VCaP (cell line): ENCODE measurements around the gene GTF2H2C_2.
"Not testable (repeated sequence)": the region's sequence is repeated elsewhere in the genome, so short reads cannot be mapped to it uniquely, and the experiment has no call there.

Experiments used
- H3K27ac ChIP-seq: fragments of 450-650 bp; 2 replicates; pipeline ENCODE4 v1.5.1; 2017

The GTF2H2C_2 gene

DNA sequence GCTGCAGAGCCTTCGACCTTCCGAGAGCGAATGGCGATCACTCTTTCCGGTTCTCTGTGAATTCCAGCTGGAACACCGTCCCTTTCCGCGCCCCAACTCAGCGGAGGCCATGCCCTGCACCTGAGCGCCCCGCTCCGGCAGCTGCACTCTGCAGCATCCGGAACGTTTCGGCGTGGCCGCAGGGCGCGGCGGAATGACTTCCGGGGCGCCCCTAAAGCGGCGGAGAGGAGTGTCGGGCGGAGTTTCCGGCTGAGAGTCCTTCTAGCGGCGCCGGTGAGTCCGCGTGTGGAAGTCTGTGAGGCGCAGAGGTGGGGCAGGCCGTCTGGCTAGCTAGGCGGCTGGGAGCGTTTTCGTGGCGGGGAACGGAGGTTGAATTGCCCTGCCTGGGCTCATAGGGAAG, at the start of gene GTF2H2C_2:
Gene GTF2H2C_2 (plus strand): TSS at position 252 of the 400 bp plus-strand sequence.
- H3K27ac ChIP-seq: not testable (repeated sequence)

GRCh38 chr5:70400984-70401686, 14.0 kb upstream of the GTF2H2C_2 start:
- not testable (repeated sequence) for H3K27ac ChIP-seq

DNA sequence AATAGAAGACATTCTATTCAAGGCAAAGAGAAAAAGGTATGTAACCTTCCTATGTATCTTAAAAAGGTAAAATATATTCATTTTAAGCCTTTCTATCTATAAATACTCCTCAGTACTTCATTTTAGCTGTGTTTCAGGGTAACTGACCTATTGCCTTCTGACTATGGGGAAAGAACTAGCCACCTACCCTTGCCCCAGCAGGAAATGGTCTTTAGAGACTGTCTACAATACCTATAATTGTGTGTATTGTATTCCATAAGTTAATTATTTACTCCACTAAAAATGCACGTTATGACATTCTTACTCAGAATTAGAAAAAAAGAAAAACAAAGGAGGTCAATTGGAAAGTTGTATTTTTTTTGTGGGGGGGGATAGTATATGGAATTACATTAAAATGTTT, 6.2 kb downstream of the GTF2H2C_2 start:
- not testable (repeated sequence) for H3K27ac ChIP-seq

GRCh38 chr5:70423215-70423614, 8.0 kb downstream of the GTF2H2C_2 start:
- H3K27ac ChIP-seq: not testable (repeated sequence)

DNA sequence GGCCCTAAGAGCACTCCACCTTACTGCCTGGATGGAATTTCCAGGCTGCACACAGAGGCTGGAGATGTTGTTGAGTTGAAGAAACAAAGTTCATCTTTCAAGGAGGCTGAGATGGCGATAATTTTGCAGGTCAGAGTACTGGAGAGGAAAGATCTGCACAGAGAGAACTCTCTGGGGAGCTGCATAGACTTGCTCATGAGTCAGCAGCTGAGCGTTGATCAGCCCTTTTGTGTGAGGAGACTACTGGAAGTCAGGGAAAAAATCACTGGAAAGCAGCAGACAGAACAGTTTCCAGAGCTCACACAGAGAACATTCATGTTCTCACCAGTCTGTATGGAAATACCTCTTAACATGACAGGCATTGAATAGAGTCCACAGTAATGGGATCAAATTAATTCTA, 23.4 kb downstream of the GTF2H2C_2 start:
- not testable (repeated sequence) for H3K27ac ChIP-seq

DNA sequence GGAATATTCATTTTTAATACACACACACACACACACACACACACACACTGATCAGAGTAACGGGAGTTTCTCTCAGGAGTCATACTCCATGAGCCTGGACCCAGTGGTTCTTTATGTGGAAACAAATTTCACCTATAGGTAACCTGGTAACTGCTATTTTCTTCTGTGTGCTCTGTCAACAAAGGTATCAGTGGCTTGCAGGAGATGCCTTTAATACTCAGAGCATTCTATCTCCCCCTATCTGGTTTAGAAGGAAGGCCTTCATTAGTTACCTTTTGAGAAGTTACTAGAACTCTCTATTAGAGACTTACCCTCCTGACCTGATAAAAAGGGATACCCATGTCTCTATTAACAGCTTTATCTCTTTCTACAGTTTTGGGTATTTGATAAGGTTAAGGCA, 34.4 kb downstream of the GTF2H2C_2 start:
- H3K27ac ChIP-seq: not testable (repeated sequence)

GRCh38 chr5:70451249-70451984, 36.2 kb downstream of the GTF2H2C_2 start:
- not testable (repeated sequence) for H3K27ac ChIP-seq

DNA sequence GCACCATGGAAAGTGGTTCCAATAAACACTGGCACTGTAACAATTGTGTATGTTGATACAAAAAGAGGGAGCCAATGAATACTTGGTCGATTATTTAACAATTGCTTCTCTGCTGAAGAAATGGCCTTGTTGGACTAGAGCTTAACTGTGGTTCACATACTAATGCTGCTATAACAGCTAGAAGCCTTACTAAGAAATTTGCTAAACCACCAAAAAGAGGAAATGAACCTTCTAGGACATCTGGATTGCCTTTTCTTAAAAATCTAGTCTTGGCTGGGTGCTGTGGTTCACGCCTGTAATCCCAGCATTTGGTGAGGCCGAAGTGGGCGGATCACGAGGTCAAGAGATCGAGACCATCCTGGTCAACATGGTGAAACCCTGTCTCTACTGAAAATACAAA, 41.9 kb downstream of the GTF2H2C_2 start:
- not testable (repeated sequence) for H3K27ac ChIP-seq

- H3K27ac ChIP-seq: not testable (repeated sequence)
These were observed 44.0 kb downstream of the GTF2H2C_2 start for GRCh38 chr5:70459188-70459587.

DNA sequence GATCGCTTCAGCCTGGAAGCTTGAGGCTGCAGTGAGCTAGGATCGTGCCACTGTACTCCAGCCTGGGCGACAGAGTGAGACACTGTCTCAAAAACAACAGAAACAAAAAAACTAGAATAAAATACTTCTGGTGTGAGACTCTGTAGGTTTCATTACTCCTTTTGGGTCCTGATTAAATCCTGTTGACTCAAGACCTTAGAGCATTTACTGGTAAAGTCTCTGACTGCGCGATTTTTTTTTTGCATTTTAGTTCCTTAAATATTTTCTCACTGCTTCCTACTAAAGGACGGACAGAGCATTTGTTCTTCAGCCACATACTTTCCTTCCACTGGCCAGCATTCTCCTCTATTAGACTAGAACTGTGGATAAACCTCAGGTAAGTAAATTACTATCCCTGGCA, 46.8 kb downstream of the GTF2H2C_2 start:
- not testable (repeated sequence) for H3K27ac ChIP-seq

DNA sequence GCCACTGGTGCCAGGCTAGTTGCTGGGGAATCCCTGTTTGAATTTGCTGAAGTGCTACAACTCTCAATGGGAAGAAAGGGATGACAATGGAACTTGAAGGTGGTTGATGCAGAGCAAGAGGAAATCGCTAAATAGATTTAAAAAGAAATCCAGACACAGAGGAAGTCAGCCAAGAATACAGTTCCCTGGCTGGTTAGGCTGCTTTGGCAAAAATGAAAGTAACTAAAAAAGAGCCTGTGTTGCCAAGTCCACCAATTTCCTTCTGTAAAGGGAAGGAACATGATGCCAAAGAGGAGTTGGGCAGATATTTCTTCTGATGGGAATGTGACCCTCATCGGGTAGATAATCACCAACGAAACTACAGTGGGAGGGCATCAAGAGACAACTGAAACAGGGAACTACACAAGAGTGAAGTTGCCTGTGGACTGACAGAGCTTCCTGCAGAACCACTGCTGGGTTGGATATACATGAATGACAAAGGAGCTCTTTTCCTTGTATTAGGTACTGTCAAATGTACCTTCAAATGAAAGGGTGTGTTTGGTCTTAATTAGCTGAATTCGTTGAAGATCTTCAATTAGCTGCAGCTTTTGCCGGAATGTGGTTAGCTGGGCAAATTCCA, 49.0 kb downstream of the GTF2H2C_2 start:
- not testable (repeated sequence) for H3K27ac ChIP-seq

DNA sequence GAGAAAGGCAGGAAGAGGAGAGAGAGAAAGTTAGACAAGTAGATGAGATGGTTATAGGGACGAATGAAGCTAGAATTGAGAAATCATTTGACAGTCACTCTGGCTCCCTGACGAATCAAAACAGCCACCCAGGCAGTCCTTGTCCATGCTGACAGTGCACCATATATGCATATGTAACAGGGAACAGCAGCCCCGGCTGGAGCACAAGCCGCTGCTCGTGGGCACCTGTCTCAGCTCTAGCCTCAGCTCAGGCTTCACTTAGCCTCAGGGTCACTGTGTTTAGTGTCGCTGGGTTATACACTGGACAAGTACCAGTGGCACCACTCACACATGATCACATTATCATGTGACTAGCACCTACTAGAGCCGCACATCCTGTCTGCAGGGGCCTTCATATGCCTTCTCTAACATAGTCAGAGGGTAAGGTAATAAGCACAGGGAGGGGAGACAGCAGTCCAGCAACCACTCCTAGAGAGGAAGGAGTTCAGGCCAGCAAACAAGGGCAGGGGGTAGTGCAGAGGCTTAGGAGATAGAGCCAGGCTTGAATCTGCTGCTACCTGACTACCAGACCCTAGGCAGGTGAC, 54.9 kb downstream of the GTF2H2C_2 start:
- H3K27ac ChIP-seq: not testable (repeated sequence)
